NCI-H345 treated with DMSO at 0.1 percent for 48 hours (cell line): ENCODE data around the gene TTLL11.
"Not testable (repeated sequence)": the region's sequence is repeated elsewhere in the genome, so short reads cannot be mapped to it uniquely, and the experiment has no call there.

Experiments
- DNase-seq: peaks from one replicate; lab custom pipeline; 2025; ENCODE audit not compliant: unreplicated experiment; lab: John Stamatoyannopoulos, UW

The TTLL11 gene

DNA sequence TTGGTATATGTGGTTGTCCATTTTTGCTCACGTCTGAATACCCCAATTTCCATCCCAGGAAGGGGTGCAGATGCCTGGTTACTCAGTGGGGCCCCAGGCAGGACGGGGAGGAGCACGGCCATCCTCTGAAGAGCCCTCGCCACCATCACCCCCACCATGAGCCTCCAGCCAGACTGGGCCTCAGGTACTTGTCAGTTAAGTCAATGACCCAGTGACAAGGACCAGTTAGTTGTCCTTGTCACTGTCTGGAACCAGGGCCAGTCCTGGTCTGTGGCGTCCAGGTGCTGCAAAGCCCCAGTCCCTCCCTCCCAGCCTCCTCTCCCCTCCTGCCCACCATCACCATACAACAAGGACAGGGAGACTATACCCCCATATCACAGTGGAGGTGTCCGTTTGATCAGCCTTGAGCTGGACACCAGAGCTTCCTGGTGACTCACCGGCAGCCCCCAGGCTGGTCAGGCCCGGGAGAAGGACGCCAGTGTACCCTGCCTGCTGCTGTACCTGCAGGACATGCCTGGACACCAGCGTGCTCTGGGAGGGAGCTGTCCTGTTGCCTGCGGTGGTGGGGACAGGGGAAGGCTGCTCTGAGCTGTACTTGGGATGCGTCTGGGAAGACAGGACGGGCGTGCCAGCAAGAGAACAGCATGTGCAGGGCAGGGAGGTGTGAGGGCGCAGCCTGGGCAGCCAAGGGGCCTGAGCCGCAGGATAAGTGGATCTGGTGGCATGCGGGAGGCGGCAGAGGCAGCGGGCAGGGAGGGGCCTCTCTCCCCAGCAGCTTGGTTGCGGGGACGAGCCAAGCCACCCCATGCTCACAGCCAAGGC, 32.6 kb upstream of the TTLL11 start:
- DNase-seq, result no peak

DNA sequence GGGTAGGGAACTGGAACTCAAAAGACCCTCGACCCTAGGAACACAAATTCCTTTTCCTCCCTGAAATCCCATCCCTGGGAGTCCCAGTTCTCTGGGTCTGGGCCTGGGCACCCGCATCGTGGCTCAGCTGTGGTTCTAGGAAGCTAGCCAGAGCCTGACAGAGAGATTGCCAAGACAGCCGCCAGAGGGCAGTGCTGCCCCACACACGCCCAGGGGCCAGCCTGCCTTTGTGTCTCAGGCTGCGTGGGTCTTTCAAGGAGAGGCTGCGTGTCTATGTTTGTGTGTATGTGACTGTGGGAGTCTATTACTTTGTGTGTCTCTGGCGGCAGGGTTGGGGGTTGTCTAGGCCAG, 32.0 kb upstream of the TTLL11 start:
- peak; percentile 64 for DNase-seq

DNA sequence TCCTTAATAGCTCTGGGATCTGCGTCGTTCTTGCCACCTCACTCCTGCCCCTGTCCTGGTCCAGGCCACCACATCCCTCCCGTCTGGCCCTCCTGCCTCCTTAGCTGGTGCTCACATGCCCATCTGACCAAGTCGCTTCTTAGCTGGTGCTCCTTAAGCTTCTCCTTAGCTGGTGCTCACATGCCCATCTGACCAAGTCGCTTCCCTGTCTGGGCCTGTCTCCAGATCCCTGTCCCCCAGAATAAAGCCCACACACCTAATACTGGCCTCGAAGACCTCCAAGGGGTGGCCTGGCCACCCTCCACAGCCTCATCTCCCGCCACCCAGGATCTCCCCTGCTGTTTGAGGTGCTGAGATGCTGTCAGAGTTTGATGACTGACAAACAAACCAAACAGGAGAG, 31.4 kb upstream of the TTLL11 start:
- no peak for DNase-seq

DNA sequence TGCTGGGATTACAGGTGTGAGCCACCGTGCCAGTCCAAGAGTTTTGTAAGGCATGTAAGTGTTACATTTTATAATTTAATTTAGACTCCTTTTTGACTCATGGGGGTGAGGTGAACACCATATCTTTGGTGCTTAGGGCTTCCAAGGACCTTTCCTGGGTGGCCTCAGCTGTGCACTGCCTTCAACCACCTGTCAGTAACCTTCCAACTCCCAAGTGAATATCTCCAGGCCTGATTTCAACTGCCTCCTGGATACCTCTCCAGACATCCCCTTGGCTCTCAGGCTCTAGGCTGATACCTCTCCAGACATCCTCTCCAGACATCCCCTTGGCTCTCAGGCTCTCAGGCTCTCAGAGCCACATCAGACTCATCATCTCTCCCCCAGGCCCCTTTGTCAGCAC, 30.9 kb upstream of the TTLL11 start:
- DNase-seq, result no peak

DNA sequence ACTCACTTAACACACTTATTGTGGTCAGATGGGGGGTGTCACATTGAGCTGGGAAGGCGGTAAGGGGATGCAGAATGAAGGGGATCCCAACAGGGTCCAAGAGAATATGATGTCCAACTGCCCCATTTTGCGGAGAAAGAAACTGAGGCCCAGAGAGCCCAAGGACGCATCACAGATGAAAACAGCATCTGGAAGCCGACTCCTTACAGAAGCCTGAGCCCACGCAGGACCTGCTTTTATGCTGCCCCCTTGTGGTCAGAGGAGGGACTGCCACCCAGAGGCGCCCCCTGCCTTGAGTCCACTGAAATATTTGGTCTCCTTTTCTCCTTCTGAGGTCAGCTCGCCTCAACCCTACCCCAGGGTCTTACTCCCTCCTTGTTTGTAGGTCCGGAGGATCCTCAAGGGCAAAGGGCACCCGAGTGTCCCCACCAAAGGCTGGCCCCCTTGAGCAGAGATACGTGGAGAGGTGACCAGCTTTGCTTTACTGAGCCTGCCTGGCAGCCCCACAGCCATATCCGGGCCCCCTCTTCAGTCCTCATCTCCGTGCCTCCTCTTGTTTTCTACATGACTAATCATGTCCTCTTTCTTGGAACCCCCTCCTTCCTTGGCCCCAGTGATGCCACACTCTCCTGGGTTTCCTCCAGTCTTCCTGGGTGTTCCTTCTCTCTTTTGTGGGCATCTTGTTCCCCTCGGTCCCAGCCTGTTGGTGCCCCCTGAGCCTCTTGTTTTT, 30.0 kb upstream of the TTLL11 start:
- peak; percentile 15 for DNase-seq

DNA sequence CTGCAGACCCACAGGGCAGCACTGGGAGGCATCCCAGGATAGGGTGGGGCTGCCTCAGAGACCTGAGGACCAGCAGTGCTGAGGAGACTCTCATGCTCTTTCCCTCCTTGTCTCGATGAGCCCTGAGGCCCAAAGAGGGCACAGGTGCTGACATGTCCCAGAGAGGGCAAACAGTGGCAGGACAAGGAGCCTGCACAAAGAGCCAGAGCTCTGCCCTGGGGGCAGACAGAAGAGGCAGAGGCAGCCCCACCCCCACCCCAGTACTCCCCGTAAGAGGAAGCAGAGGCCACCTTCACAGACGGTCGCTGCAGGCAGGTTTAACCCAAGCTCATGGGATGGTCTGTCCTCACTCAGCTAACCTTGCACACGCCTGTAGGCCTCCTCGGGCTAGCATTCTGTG, 29.4 kb upstream of the TTLL11 start:
- no peak for DNase-seq

DNA sequence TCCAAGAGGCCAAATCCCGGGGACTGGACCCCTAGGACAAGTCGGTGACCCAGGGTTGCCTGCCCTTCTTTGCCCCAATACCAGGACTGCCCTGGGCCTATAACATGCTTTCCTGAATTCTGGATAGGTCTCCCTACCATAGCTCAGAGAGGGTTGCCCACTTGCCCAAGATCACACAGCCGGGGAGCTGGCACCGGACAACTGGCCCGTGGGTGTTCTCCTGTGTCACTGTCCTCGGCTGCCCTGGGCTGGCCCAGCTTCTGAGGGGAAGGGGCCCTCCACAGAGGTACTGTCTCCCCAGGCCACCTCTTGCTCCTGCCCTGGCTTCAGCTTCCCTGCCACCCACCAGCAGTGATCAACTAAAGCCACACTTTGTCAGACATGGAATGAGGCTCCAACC, 28.8 kb upstream of the TTLL11 start:
- no peak for DNase-seq

DNA sequence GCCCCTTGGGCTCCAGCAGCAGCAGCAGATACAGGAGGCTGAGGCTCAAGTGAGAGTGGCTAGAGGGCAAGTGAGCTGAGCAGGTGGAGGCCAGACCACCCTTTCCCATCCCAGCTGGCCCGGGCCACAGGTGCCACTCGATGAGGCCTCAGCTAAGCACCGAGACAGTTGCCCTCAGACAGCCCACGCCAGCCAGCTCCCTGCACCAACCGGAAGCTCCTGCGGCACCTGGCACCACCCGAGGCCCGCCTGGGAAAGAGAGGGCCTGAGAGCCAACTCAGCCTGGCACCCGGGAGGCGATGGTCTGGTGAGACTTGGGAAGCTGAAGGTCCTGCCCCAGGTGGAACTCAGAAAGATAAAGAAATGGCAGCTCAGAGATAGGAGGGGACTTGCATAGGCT, 28.3 kb upstream of the TTLL11 start:
- no peak for DNase-seq

DNA sequence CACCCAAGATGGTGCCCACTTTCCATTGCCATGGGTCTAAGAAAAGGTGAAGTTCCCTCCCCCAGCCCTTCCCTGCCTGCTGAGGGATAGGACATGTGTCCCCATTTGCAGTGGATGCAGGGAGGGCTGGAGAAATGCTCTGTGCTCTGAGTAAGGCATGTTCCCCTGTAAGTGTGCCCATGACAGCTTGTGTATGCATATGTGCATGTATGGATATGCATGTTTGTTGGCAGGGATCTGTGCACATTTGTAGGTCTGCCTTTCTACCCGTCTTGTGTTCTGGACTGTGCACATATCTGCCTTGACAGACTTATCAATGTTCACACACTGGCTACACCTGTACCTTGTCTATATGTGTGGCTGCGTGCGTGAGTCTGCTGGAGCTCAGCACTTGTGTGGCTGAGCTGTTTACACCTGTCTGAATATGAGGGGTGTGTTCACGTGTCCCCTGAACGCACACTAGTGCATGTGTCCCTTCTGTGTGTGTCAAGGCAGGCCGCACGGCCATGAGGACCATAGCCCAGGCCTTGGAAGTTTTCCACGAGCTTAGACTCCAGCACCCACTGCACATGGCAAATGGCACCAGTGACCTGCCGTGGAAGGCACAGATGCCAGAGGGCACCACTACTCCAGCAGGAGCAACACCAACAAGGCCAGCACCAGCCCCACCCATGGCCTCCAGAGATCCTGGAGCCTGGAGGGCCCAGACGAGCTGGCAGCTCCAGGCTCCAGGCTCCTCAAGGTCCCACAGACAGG, 27.4 kb upstream of the TTLL11 start:
- no peak for DNase-seq

DNA sequence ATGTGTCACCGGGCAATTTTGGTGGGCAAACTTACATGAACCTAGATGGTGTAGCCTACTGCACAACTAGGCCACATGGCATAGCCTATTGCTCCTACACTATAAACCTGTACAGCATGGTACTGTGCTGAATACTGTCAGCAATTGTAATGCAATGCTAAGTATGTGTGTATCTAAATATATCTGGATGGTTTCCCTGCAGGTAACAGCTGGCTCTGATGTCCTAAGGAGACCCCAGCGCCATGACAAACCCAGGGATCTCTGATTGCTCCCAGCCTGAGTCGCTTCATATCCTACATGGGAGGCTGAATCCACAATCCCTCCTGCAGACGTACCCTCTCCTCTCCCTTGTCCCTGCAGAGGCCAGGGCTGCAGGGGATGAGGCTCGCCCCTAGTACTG, 26.6 kb upstream of the TTLL11 start:
- DNase-seq, result no peak

DNA sequence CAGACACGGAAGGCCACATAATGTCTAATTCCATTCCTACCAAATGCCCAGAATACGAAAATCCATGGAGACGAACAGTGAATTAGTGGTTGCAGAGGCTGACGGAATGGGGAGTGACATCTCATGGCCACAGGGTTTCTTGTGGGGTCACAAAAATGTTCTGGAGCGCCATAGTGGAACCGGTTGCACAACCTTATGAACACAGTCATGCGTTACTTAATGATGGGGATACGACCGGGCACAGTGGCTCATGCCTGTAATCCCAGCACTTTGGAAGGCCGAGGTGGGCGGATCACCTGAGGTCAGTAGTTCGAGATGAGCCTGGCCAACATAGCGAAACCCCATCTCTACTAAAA, 26.0 kb upstream of the TTLL11 start:
- no peak for DNase-seq

DNA sequence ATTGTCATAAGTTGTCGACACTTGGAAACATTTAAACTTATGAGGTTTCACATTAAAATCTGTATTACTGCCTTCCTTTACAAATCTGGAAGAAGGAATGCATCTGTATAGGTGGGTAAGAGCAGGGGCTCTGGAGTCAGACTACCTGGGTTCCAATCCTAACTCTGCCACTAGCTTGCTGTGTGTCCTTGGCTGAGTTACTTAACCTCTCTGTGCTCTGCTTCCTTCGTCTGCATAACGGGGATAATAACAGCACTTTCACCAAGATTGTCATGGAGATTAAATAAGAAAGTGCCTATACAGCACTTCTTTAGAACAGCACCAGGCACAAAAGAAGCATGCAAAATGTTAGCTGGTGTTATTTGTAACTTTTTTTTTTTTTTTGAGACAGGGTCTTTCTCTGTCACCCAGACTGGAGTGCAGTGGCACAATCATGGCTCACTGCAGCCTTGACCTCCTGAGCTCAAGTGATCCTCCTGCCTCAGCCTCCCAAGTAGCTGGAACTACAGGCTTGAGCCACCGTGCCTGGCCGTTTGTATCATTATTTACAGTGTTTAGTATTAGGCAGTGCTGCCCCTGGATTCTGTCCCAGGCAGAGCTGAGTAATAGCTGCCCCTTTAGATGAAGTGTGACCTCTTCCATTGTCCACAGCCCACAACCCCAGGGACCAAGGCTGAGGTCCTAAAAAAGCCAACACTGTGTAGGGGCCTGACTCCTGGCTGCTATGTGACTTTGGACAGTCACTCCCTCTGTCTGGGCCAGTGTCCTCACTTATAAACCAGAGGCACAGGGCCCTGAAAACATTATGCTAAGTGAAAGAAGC, 25.4 kb upstream of the TTLL11 start:
- no peak for DNase-seq

DNA sequence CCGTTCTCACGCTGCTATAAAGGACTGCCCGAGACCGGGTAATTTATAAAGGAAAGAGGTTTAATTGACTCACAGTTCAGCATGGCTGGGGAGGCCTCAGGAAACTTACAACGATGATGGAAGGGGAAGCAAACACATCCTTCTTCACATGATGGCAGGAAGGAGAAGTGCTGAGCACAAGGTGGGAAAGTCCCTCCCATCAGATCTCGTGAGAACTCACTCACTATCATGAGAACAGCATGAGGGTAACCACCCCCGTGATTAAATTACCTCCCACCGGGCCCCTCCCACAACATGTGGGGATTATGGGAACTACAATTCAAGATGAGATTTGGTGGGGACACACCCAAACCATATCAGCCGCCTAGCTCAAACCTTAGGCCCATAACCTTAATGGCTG, 24.1 kb upstream of the TTLL11 start:
- not testable (repeated sequence) for DNase-seq

DNA sequence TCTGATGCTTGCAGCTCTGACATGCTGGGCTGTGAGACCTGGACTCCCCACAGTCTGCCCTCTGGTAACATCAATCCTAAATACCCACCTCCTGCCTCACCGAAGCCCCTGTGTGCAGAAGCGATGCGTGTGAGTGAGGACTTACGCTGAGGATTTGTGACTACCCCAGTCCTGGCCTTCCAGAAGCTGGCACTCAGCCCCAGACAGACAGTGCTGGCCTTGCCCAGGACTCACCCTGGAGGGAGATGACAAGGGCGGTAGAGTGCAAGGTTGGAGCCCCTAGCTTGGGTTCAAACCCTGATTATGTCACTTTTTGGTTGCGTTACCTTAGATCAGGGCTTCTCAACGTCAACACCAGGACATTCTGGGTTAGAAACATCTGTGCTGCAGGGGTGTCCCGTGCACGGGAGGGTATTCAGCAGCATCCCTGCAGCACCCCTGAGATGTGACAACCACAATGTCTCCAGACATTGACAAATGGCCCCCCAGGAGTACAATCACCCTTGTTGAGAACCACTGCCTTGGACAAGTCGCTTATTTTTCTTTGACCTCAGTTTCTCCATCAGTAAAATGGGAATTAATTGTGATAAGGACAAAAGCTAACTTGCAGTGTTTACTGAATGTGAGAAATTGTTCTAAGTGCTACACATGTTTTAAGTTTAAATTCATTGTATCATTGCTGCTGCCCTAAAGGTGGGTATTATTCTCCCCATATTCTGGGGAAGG, 23.5 kb upstream of the TTLL11 start:
- DNase-seq, result no peak

DNA sequence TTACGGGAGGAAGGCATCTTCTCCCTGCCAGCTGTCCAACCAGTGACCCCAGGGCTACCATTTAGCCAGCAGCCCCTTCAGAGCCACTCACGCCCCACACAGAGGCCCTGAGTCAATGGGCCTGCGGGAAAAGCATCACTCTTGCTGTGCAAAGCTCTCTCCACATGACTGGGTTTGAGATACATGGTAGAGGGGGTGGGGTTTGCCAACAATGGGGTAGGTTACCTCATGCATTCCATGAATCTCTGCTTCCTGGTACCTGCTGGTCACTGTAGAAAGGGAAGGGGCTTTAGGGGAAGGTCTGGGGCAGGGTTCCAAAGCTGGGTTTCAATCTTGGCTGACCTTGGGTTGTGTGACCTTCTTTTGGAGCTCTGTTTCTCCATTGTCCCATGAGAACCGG, 22.9 kb upstream of the TTLL11 start:
- DNase-seq, result no peak

DNA sequence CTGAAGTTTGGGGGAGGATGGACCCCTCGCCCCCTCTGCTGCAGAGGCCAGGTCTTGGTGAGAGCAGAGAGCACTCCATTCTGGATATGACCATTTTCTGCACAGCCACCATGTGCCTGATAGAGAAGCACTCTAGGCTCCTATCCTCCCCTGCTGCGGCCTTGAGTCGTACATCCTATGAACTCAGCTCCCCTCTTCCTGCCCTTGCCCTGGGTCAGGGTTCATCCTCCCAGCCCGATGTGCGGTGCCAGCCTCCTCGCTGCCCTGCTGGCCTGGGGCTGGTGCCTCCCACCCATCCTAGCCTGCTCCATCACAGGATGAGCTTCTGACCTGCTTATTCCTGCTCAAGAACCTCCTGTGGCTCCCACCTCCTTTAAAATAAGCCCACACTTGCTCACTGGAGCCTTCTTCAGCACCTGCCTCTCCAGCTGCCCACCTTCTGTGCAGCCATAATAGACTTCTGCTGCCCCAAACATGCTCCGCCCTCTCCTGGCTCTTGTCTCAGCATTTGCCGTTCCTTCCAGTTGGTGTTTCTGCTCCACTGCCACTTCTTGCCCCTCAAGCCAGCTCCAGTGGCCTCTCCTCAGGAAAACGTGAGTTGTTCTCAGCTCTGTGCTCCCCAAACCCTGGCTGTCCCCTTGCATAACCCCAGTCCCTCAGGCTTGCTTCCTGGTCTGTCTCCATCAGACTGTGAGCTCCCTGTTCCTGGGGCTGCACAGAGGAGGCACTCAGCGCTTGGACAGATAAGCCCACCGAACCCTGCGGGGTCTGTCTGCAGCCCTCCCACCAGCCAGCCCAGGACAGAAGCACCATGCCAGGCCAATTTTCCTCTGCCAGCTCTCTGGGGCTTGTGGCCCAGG, 22.3 kb upstream of the TTLL11 start:
- no peak for DNase-seq

DNA sequence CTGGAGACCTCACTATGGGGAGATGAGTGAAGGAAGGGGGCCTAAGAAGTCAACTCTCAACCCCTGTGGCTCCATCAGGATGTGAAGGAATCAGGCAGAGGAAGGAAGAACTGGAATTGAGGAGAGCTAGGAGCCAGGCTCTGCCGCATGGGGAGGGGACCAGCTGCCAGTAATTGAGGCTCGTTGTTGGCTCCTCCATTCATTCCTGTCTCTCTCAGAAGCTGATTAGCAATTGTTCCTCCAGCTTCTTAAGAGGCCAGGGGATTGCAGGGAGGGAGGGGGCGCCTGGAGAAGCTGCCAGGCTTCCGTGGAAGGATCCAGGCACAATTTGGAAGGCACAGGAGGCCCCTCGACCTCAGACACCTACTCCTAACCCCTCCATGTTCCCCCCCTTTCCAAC, 20.5 kb upstream of the TTLL11 start:
- DNase-seq, result no peak

DNA sequence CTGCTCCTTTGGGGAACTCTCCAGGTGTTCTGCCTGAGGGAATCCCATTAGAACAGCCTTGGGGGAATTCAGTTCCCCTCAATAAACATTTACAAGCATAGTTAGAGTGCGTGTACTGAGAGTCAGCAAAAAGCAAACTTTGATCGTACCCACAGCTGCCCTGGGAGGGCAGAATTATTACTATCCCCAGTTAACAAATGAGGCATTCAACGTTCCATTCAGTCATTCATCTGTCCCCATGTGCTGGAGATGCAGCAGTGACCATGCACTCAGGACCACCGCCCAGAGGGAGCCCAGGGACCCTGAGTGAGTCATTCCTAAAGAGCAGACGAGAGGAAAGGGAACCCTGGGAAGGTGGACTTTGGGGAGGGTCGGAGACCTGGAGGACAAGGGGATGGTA, 19.1 kb upstream of the TTLL11 start:
- DNase-seq, result no peak

DNA sequence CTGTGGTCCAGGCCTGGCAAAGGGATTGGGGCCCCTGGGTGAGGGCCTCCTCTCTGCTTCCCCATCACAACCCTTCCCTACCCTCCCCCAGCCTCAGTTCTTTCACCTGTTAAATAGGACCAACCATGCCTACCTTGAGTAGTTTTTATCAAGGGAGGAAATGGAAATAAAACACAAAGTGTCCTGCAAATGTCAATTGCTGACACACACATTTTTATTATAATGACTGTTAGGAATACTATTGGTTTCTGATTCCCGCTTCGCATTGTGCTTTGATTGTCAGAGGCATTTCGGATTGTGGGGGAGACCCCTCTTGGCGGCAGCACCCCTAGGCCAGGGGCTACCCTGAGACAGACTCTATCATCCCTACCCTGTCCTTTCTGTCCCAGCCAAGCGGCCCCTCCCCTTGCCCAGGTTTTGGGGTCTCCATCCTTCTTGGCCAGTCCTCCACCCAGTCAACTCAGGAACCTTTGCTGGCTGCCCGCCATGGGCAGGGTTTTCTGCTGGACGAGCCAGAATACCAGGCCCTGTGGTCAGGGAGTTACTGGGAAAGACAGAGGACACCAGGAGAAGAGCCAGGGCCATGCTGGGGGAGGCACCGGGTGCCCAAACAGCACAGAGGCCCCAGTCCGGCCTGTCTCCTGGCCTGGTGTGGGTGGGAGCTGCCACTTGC, 18.4 kb upstream of the TTLL11 start:
- DNase-seq, result no peak
